Spleen (tissue), 11 donors: ENCODE measurements around the gene FAF1. TPM values are rescaled to one million over a fixed set of nuclear protein-coding genes. Genes with fewer than 3 reads are reported as not detected.

Experiments
- DNase-seq: peaks from one replicate; pipeline ENCODE4 v3.0.0-alpha.2; 2020
- H3K27ac ChIP-seq, 8 donors: fragments of 200-600 bp; sonication (generic) in 7 of 8; 1 replicate in 4 of 8; 2 replicates in 4 of 8; pipeline versions ENCODE4 v1.5.0 to v1.8.0; 2016 to 2021; ENCODE audit warnings: inconsistent platforms in 4 of 8, mild to moderate bottlenecking in 4 of 8, moderate library complexity in 1 of 8
- H3K27me3 ChIP-seq, 7 donors: fragments of 200-600 bp; sonication (generic) in 6 of 7; replicated peaks in 1 of 7; 1 replicate in 4 of 7; 2 replicates in 3 of 7; pipeline versions ENCODE4 v1.5.0 to v1.8.0; 2016 to 2021; ENCODE audit warnings: inconsistent platforms in 3 of 7, mild to moderate bottlenecking in 1 of 7
- H3K36me3 ChIP-seq, 6 donors: fragments of 200-600 bp; sonication (generic) in 5 of 6; 1 replicate in 4 of 6; 2 replicates in 2 of 6; pipeline versions ENCODE4 v1.5.0 to v1.8.0; 2016 to 2021; ENCODE audit warnings: inconsistent platforms in 2 of 6
- H3K4me1 ChIP-seq, 6 donors: fragments of 200-600 bp; sonication (generic) in 5 of 6; 1 replicate in 3 of 6; 2 replicates in 3 of 6; pipeline versions ENCODE4 v1.5.0 to v1.8.0; 2016 to 2021; ENCODE audit warnings: inconsistent platforms in 3 of 6
- H3K4me3 ChIP-seq, 8 donors: fragments of 200-600 bp; sonication (generic) in 7 of 8; 1 replicate in 4 of 8; 2 replicates in 4 of 8; pipeline versions ENCODE4 v1.5.0 to v1.8.0; 2016 to 2021; ENCODE audit warnings: inconsistent platforms in 4 of 8, mild to moderate bottlenecking in 4 of 8, moderate library complexity in 2 of 8
- H3K9me3 ChIP-seq, 8 donors: fragments of 200-600 bp; sonication (generic) in 7 of 8; 1 replicate in 4 of 8; 2 replicates in 4 of 8; pipeline versions ENCODE4 v1.5.0 to v1.8.0; 2016 to 2021; ENCODE audit warnings: inconsistent platforms in 4 of 8
- POLR2A ChIP-seq, 3 donors: fragments of 450-650 bp; IDR thresholded peaks; one replicate each; pipeline ENCODE4 v1.5.1; 2017; ENCODE audit warnings: antibody characterized with exemption in 3 of 3, mild to moderate bottlenecking in 1 of 3
- POLR2AphosphoS5 ChIP-seq, 3 donors: sonication (generic); formaldehyde crosslinking; IDR thresholded peaks; one replicate each; pipeline ENCODE4 v1.5.1; 2017; ENCODE audit warnings: antibody characterized with exemption in 3 of 3
- WGBS, 5 donors: extraction: QIAGEN DNeasy Blood & Tissue Kit in 3 of 5; methylation state at CpG; one replicate each; pipeline versions ENCODE4 v1.1.5 to v1.1.7; 2013 to 2018; 5-methylcytosine and 5-hydroxymethylcytosine counted together
- intact Hi-C: fragments of 100-400 bp; cut with DNase I; formaldehyde crosslinking; loops from one replicate; pipeline ENCODE4 v1.15.0; 2023; ENCODE audit warnings: low total_unique reads
- polyA plus RNA-seq, 3 donors: library from polyadenylated mRNA; stranded (reverse); fragments of 200-250 nt; gene quantifications; one replicate each; pipeline ENCODE4 v1.2.1, GENCODE V29; 2013
- total RNA-seq, 7 donors: library from RNA; depleted of rRNA in 3 of 7; stranded (reverse); fragments of >200 nt in 3 of 7; fragmentation: NEBNext Ultra II Directional in 4 of 7; extraction: Animal tissue kit (Norgen Biotek cat#: 25700) in 4 of 7; gene quantifications; one replicate each; pipeline versions ENCODE4 v1.1.0 to v1.2.1, GENCODE V29; 2016 to 2021
- TF ChIP-seq, protein P1 (sequence below), 11 experiments: fragments of 200-600 bp in 7 of 11; fragments of 450-650 bp in 4 of 11; sonication (generic) in 4 of 11; IDR thresholded peaks in 8 of 11; conservative IDR thresholded peaks in 3 of 11; 1 replicate in 7 of 11; 2 replicates in 4 of 11; pipeline versions ENCODE4 v1.4.0 to v1.8.0; 2016 to 2021; ENCODE audit warnings: antibody characterized with exemption in 11 of 11, inconsistent platforms in 4 of 11, mild to moderate bottlenecking in 1 of 11
- donor health status: healthy with polysubstance abuse.
- donor health status: DM: no; HTN: no; CAD: no; lungs with moderate emphysema.
- donor health status: DM: no; HTN: no; CAD: no.
- donor health status: Bipolar disorder and iron deficiency.
- donor health status: healthy.
- donor health status: DM: no; HTN: no; CAD: no.
- donor health status: DM: yes; HTN: yes; CAD: no.

FAF1 gene
- total and polyA plus RNA-seq, 10 donors = 16.7 to 58.7 (median 40.0) TPM

DNA sequence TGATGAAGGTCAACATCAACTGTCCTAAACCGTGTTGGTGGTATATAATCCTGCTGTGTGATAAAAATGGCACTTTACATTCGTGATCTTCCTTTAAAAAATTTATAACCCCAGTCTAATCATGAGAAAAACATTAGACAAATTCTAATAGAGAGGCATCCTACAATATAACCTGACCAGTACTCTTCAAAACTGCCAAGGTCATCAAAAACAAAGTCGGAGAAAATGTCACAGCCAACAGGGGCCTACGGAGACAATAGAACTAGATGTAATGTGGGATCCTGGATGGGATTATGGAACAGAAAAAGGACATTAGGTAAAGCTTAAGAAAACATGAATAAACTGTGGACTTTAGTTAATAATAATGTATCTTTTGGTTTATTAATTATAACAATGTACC lies 34.9 kb upstream of the FAF1 start:
- Histone ChIP-seq H3K9me3 (peaks cover 0 to 5% (median 0%) of the 10 kb centered on the region in 8 donors), H3K27ac (no peak overlapping the region), H3K4me3 (no peak overlapping the region), H3K27me3 (no peaks in the 10 kb centered on the region), H3K4me1 (no peaks in the 10 kb centered on the region), H3K36me3 (no peaks in the 10 kb centered on the region)
- TF ChIP-seq, protein P1, sequence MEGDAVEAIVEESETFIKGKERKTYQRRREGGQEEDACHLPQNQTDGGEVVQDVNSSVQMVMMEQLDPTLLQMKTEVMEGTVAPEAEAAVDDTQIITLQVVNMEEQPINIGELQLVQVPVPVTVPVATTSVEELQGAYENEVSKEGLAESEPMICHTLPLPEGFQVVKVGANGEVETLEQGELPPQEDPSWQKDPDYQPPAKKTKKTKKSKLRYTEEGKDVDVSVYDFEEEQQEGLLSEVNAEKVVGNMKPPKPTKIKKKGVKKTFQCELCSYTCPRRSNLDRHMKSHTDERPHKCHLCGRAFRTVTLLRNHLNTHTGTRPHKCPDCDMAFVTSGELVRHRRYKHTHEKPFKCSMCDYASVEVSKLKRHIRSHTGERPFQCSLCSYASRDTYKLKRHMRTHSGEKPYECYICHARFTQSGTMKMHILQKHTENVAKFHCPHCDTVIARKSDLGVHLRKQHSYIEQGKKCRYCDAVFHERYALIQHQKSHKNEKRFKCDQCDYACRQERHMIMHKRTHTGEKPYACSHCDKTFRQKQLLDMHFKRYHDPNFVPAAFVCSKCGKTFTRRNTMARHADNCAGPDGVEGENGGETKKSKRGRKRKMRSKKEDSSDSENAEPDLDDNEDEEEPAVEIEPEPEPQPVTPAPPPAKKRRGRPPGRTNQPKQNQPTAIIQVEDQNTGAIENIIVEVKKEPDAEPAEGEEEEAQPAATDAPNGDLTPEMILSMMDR (IDR thresholded peaks at IDR 0.05 in 8 of 11, conservative IDR thresholded peaks at IDR 0.05 in 3 of 11) = no peak
- no peak for TF ChIP-seq POLR2A (IDR thresholded peaks at IDR 0.05)
- no peak for TF ChIP-seq POLR2AphosphoS5 (IDR thresholded peaks at IDR 0.05)
- WGBS, 5 donors = 78 to 84% (median 82%) methylated on average over 4 of the region's 4 CpGs
- intact Hi-C loops = no loop called here
- DNase-seq = no peak

DNA sequence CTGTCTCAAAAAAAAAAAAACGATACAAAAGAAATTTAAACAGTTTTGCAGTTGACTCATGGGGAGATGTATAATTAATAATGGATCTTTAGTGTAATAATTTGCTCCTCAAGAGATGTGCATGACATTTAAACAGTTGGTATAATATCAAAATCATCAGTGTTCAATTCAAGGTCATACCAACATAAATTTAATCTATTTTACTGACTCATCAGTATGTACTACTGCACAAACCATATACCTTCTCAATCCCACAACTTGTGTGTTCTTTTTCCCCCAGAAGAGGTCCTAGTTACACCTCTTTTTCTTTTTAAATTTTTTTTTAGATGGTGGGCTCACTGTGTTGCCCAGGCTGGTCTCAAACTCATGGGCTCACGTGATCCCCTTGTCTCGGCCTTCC lies 33.6 kb upstream of the FAF1 start:
- intact Hi-C loops = no loop called here
- Histone ChIP-seq H3K36me3 (no peaks in the 10 kb centered on the region), H3K9me3 (no peaks in the 10 kb centered on the region), H3K4me1 (no peaks in the 10 kb centered on the region), H3K27ac (no peak overlapping the region), H3K27me3 (no peaks in the 10 kb centered on the region), H3K4me3 (no peak overlapping the region)
- TF ChIP-seq POLR2AphosphoS5 (IDR thresholded peaks at IDR 0.05) (no peak), POLR2A (IDR thresholded peaks at IDR 0.05) (no peak)
- TF ChIP-seq, protein P1 (IDR thresholded peaks at IDR 0.05 in 8 of 11, conservative IDR thresholded peaks at IDR 0.05 in 3 of 11) = no peak
- 92 to 99% (median 95%) methylated on average over 3 of the region's 3 CpGs for WGBS, 5 donors
- DNase-seq = no peak

DNA sequence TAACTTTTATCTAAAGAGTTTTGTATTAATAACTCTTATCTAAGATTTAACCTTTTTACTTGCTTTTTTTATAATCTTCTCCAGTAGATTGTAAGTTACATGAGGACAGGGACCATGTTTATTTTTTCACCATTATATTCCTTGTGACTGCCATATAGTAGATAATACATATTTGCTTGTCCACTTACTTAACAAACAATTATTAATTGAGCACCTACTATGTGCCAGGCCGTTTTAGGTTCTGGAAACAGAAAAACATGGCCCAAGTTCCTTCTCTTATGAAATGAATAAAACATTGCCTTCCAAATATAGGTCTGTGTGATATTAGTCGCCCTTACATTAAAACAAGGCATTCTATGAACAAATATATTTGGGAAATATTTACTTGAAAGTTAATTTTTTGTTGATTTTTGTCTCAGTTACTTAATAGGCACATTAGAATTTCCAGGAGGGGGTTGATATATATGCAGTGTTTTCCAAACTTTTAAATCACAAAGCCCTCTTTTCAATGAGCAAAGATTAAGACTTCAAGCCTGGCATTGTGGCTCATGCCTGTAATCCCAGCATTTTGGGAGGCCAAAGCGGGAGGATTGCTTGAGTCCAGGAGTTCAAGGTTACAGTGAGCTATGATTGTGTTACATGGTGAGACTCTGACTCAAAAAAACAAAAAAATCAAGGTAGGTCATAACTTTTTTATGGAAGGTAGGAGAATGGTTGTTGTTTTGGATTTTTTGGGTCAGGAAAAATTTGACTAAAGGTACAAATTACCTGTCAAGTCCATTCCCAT lies 32.7 kb upstream of the FAF1 start:
- Histone ChIP-seq H3K9me3 (no peaks in the 10 kb centered on the region), H3K4me1 (no peaks in the 10 kb centered on the region), H3K4me3 (no peak overlapping the region), H3K27me3 (no peaks in the 10 kb centered on the region), H3K27ac (no peak overlapping the region), H3K36me3 (no peaks in the 10 kb centered on the region)
- TF ChIP-seq, protein P1 (IDR thresholded peaks at IDR 0.05 in 8 of 11, conservative IDR thresholded peaks at IDR 0.05 in 3 of 11) = no peak
- TF ChIP-seq POLR2A (IDR thresholded peaks at IDR 0.05) (no peak), POLR2AphosphoS5 (IDR thresholded peaks at IDR 0.05) (no peak)
- WGBS, 5 donors = 88 to 90% (median 90%) methylated on average over 3 of the region's 3 CpGs
- intact Hi-C loops = no loop called here
- DNase-seq = no peak

DNA sequence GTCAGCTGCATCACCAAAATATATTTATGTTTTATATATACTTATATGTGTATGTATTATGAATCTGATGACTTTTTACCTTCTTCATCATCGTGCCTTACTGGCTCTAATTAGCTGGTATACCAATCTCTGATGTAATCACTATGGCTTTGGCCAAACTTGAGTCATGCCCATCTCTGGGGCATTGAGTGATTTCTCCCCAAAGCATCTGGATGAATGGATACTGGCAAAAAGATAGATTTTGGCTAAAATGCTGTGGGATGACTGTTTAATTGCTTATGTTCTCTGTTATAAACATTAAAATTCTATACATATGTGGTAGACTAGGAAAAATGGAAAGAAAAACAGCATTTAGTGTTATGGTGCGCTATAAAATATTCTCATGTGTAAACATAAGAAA lies 29.6 kb upstream of the FAF1 start:
- H3K4me1 ChIP-seq = no peaks in the 10 kb centered on the region
- intact Hi-C loops = no loop called here
- H3K27me3 ChIP-seq = peaks cover 0 to 5% (median 0%) of the 10 kb centered on the region in 7 donors
- 93 to 97% (median 95%) methylated on average over 2 of the region's 2 CpGs for WGBS, 5 donors
- DNase-seq = no peak
- no peak overlapping the region for H3K4me3 ChIP-seq
- H3K9me3 ChIP-seq = no peaks in the 10 kb centered on the region
- no peak overlapping the region for H3K27ac ChIP-seq
- TF ChIP-seq POLR2A (IDR thresholded peaks at IDR 0.05) = no peak
- TF ChIP-seq POLR2AphosphoS5 (IDR thresholded peaks at IDR 0.05) = no peak
- TF ChIP-seq, protein P1 (IDR thresholded peaks at IDR 0.05 in 8 of 11, conservative IDR thresholded peaks at IDR 0.05 in 3 of 11) = no peak
- no peaks in the 10 kb centered on the region for H3K36me3 ChIP-seq
